ENCODE data around the gene MISP. TPM values are rescaled to one million over a fixed set of nuclear protein-coding genes. Genes with fewer than 3 reads are reported as not detected.
"Not testable (repeated sequence)": the region's sequence is repeated elsewhere in the genome, so short reads cannot be mapped to it uniquely, and the experiment has no call there.

MISP gene
- total RNA-seq, 1 donor from 2014 or later = not detected

GRCh38 chr19:726993-727956, 23.6 kb upstream of the MISP start:
- no peak for DNase-seq (ENCODE audit: low read depth, low spot score)
- no peaks in the 10 kb centered on the region for H3K4me1 Mint-ChIP-seq

DNA sequence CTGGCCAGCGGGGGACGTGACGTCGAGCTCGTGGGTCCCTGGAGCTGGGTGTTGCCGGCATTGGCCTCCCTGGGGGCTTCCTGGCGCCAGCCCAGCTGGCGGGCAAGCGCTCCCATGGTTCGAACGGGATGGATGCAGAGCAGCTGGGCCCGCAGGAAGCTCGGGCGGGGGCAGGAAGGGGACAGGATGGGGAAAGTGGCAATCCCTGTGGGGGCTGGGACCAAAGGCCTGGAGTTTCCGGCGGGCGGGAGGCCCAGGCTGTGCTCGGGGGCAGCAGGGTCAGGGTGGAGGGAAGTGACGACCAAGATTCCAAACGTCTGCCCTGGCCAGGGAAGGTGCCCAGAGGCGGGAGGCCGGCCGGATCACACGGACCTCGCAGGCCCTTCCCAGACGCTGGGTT, 22.9 kb upstream of the MISP start:
- TF ChIP-seq, protein P1, sequence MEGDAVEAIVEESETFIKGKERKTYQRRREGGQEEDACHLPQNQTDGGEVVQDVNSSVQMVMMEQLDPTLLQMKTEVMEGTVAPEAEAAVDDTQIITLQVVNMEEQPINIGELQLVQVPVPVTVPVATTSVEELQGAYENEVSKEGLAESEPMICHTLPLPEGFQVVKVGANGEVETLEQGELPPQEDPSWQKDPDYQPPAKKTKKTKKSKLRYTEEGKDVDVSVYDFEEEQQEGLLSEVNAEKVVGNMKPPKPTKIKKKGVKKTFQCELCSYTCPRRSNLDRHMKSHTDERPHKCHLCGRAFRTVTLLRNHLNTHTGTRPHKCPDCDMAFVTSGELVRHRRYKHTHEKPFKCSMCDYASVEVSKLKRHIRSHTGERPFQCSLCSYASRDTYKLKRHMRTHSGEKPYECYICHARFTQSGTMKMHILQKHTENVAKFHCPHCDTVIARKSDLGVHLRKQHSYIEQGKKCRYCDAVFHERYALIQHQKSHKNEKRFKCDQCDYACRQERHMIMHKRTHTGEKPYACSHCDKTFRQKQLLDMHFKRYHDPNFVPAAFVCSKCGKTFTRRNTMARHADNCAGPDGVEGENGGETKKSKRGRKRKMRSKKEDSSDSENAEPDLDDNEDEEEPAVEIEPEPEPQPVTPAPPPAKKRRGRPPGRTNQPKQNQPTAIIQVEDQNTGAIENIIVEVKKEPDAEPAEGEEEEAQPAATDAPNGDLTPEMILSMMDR (conservative IDR thresholded peaks at IDR 0.05) = no peak
- Mint-ChIP-seq H3K36me3 (ENCODE audit: low read depth) (peaks cover 6% of the 10 kb centered on the region), H3K27ac (ENCODE audit: unreplicated experiment) (no peak overlapping the region), H3K4me3 (no peak overlapping the region), H3K27me3 (ENCODE audit: low read depth) (no peaks in the 10 kb centered on the region), H3K4me1 (no peaks in the 10 kb centered on the region), H3K9me3 (no peaks in the 10 kb centered on the region)
- DNase-seq (ENCODE audit: low read depth, low spot score) = no peak

More at GRCh38 chr19:726993-727956, 23.6 kb upstream of the MISP start:
- peaks cover 6% of the 10 kb centered on the region for H3K36me3 Mint-ChIP-seq (ENCODE audit: low read depth)
- no peak overlapping the region for H3K4me3 Mint-ChIP-seq
- no peaks in the 10 kb centered on the region for H3K27me3 Mint-ChIP-seq (ENCODE audit: low read depth)
- no peak overlapping the region for H3K27ac Mint-ChIP-seq (ENCODE audit: unreplicated experiment)
- no peaks in the 10 kb centered on the region for H3K9me3 Mint-ChIP-seq
- TF ChIP-seq, protein P1 (conservative IDR thresholded peaks at IDR 0.05) = no peak

- not testable (repeated sequence) for H3K27ac Mint-ChIP-seq (ENCODE audit: unreplicated experiment); H3K4me3 Mint-ChIP-seq; H3K27me3 Mint-ChIP-seq (ENCODE audit: low read depth); H3K36me3 Mint-ChIP-seq (ENCODE audit: low read depth); H3K4me1 Mint-ChIP-seq; H3K9me3 Mint-ChIP-seq; DNase-seq (ENCODE audit: low read depth, low spot score)
Measured at GRCh38 chr19:729564-729963, 21.3 kb upstream of the MISP start.

DNA sequence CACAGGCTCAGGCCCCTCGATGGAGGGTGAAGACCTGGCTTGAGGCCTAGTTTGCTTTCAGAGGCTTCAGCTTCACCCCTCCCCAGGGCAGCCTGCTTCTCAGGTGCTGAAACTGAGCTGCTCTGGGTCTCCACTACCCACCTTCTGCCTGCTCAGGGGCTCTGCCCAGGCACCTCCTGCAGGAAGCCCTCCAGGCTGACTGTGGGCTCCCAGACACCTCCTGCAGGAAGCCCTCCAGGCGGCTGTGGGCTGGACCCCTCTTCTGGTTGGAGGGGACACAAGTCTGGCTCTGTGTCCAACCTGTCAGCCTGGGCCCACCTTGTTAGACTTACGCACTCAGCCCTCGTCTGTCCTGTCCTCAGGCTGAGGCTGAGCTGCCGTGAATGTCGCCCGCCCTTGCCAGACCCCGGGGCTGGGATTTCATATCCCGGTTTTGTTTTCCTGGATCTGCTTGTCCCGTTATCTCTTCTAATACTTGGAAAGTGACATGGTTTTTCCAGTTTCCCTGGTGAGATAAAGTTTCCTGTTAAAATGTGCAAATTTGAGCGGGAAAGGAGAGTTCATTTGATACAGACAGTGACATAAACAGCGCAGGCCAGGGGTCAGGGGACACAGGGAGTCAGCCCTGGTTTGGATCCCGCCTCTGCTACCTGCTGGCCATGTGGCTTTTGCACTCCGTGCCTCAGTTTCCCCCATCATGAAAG, 20.8 kb upstream of the MISP start:
- TF ChIP-seq, protein P1 (conservative IDR thresholded peaks at IDR 0.05) = no peak
- H3K4me3 Mint-ChIP-seq = no peak overlapping the region
- peaks cover 6% of the 10 kb centered on the region for H3K36me3 Mint-ChIP-seq (ENCODE audit: low read depth)
- no peak for DNase-seq (ENCODE audit: low read depth, low spot score)
- no peak overlapping the region for H3K27ac Mint-ChIP-seq (ENCODE audit: unreplicated experiment)
- H3K27me3 Mint-ChIP-seq (ENCODE audit: low read depth) = no peaks in the 10 kb centered on the region
- H3K4me1 Mint-ChIP-seq = peaks cover 4% of the 10 kb centered on the region
- H3K9me3 Mint-ChIP-seq = no peaks in the 10 kb centered on the region

DNA sequence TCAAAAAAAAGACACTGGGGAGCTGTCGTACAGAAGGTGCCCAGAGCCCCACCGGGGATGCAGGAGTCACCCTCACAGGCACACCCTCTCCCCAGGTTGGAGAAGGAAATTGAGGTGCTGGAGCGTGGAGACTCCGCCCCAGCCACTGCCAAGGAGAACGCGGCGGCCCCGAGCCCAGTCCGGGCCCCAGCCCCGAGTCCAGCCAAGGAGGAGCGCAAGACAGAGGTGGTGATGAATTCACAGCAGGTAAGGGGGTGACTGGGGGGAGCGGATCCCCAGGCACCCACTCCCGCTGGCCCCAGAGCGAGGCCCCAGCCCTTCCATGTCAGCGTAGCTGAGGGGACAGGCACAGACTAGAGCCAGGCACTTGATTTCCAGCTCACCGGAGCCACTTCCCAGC, 19.9 kb upstream of the MISP start:
- Mint-ChIP-seq H3K27ac (ENCODE audit: unreplicated experiment) (no peak overlapping the region), H3K9me3 (no peaks in the 10 kb centered on the region), H3K4me3 (no peak overlapping the region), H3K27me3 (ENCODE audit: low read depth) (no peaks in the 10 kb centered on the region), H3K36me3 (ENCODE audit: low read depth) (peaks cover 6% of the 10 kb centered on the region), H3K4me1 (peaks cover 4% of the 10 kb centered on the region)
- TF ChIP-seq, protein P1 (conservative IDR thresholded peaks at IDR 0.05) = no peak
- DNase-seq (ENCODE audit: low read depth, low spot score) = no peak
